Natural killer cell (primary cell): ENCODE measurements around the gene SARDH. TPM values are rescaled to one million over a fixed set of nuclear protein-coding genes. Genes with fewer than 3 reads are reported as not detected.

Experiments used
- ATAC-seq, 3 donors: fragments of 150-1000 bp in 2 of 3; fragments of 200-7000 bp in 1 of 3; cut with Tn5 transposase; 1 replicate in 1 of 3; 2 replicates in 2 of 3; pipeline ENCODE4 v1.10.0; 2021; ENCODE audit warnings: mild to moderate bottlenecking in 2 of 3, moderate library complexity in 2 of 3
- DNase-seq, 2 donors: peaks; one replicate each; pipeline versions ENCODE4 v3.0.0 to v3.0.0-alpha.2; 2013 to 2021; ENCODE audit warnings: mixed read lengths in 1 of 2
- H3K27ac ChIP-seq: one replicate; pipeline ENCODE4 v1.5.1; 2013; ENCODE audit warnings: mild to moderate bottlenecking, low read length
- H3K27me3 ChIP-seq: one replicate; pipeline ENCODE4 v1.6.1; 2013; ENCODE audit warnings: low read length; ENCODE audit not compliant: control insufficient read depth, insufficient read depth
- H3K36me3 ChIP-seq: one replicate; pipeline ENCODE4 v1.6.1; 2013; ENCODE audit warnings: low read length; ENCODE audit not compliant: control insufficient read depth, insufficient read depth
- H3K4me1 ChIP-seq: one replicate; pipeline ENCODE4 v1.6.1; 2013; ENCODE audit warnings: low read length; ENCODE audit not compliant: control insufficient read depth, insufficient read depth
- H3K4me3 ChIP-seq: one replicate; pipeline ENCODE4 v1.5.1; 2013; ENCODE audit warnings: low read length
- H3K9me3 ChIP-seq: one replicate; pipeline ENCODE4 v1.6.1; 2013; ENCODE audit warnings: low read length; ENCODE audit not compliant: control insufficient read depth, insufficient read depth
- H3K27ac Mint-ChIP-seq, 2 donors: one replicate each; pipeline ENCODE4 v1.8.0; 2022; ENCODE audit warnings: mild to moderate bottlenecking in 2 of 2, mixed read lengths in 2 of 2, moderate library complexity in 1 of 2
- H3K27me3 Mint-ChIP-seq, 2 donors: one replicate each; pipeline ENCODE4 v1.8.0; 2022; ENCODE audit warnings: low read depth in 2 of 2, mixed read lengths in 2 of 2
- H3K36me3 Mint-ChIP-seq: one replicate; pipeline ENCODE4 v1.8.0; 2022; ENCODE audit warnings: mixed read lengths
- H3K4me1 Mint-ChIP-seq, 2 donors: one replicate each; pipeline ENCODE4 v1.8.0; 2022; ENCODE audit warnings: mixed read lengths in 2 of 2
- H3K4me3 Mint-ChIP-seq: one replicate; pipeline ENCODE4 v1.8.0; 2022; ENCODE audit warnings: mild to moderate bottlenecking, moderate library complexity, mixed read lengths
- H3K9me3 Mint-ChIP-seq, 2 donors: one replicate each; pipeline ENCODE4 v1.8.0; 2022; ENCODE audit warnings: mixed read lengths in 2 of 2
- WGBS: methylation state at CpG from one replicate; pipeline ENCODE4 v1.1.7; 2013; ENCODE audit warnings: missing lambda C conversion rate; ENCODE audit not compliant: insufficient coverage; 5-methylcytosine and 5-hydroxymethylcytosine counted together
- intact Hi-C: fragments of 100-400 bp; cut with micrococcal nuclease; formaldehyde crosslinking; loops from one replicate; pipeline ENCODE4 v1.14.2; 2022
- total RNA-seq, 4 donors: library from RNA; stranded (reverse); fragments of 120-200 nt in 1 of 4; gene quantifications; one replicate each; pipeline versions ENCODE4 v1.2.3 to v1.2.4, GENCODE V29; 2013 to 2022
- TF ChIP-seq, protein P1 (sequence below): fragments of 200-600 bp; IDR thresholded peaks from one replicate; pipeline ENCODE4 v1.8.0; 2022; ENCODE audit warnings: antibody characterized with exemption

The SARDH gene
- total RNA-seq, 3 donors from 2014 or later (not counting 1 experiment from before 2014, with no cell fraction given): 2.2 to 6.8 (median 4.1) TPM

- WGBS: 91% methylated on average over 7 of the region's 7 CpGs
- intact Hi-C loops: no loop called here
- H3K27ac Mint-ChIP-seq: no peak overlapping the region
- Histone ChIP-seq H3K4me1 (no peaks in the 10 kb centered on the region), H3K4me3 (no peak overlapping the region), H3K36me3 (no peaks in the 10 kb centered on the region), H3K9me3 (no peaks in the 10 kb centered on the region), H3K27ac (no peak overlapping the region), H3K27me3 (no peaks in the 10 kb centered on the region)
- H3K4me3 Mint-ChIP-seq: no peak overlapping the region
- ATAC-seq: no peak
- H3K36me3 Mint-ChIP-seq: no peaks in the 10 kb centered on the region
- TF ChIP-seq, protein P1, sequence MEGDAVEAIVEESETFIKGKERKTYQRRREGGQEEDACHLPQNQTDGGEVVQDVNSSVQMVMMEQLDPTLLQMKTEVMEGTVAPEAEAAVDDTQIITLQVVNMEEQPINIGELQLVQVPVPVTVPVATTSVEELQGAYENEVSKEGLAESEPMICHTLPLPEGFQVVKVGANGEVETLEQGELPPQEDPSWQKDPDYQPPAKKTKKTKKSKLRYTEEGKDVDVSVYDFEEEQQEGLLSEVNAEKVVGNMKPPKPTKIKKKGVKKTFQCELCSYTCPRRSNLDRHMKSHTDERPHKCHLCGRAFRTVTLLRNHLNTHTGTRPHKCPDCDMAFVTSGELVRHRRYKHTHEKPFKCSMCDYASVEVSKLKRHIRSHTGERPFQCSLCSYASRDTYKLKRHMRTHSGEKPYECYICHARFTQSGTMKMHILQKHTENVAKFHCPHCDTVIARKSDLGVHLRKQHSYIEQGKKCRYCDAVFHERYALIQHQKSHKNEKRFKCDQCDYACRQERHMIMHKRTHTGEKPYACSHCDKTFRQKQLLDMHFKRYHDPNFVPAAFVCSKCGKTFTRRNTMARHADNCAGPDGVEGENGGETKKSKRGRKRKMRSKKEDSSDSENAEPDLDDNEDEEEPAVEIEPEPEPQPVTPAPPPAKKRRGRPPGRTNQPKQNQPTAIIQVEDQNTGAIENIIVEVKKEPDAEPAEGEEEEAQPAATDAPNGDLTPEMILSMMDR: no peak
- H3K27me3 Mint-ChIP-seq: peaks cover 9 to 12% of the 10 kb centered on the region in 2 donors
- no peaks in the 10 kb centered on the region for H3K9me3 Mint-ChIP-seq
- H3K4me1 Mint-ChIP-seq: peaks cover 0 to 4% of the 10 kb centered on the region in 2 donors
- DNase-seq: no peak
Measured at GRCh38 chr9:133758228-133758627, 20.1 kb upstream of the SARDH start.

GRCh38 chr9:133754688-133755227 is 16.6 kb upstream of the SARDH start:
- no peak for DNase-seq
- TF ChIP-seq, protein P1: no peak

DNA sequence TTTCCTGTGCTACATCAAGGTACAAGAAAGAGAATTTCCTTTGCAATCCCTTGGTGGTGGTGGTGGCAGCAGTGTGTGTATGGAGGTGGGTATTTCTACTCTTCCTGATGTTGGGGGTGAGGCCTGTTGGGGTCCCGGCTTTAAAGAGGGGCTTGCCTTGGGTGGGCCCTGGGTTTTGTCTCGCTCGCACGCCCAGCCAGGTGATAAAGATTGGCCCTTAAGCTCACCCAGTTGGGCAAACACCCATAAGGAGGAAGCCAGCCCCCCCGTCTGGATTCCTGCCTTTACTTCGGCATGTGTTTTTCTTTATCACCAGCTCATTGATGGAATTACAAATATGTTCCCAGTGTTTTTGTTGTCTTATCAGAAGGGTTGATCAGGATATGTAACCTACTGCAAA is 16.0 kb upstream of the SARDH start:
- DNase-seq: no peak
- Histone ChIP-seq H3K9me3 (no peaks in the 10 kb centered on the region), H3K4me3 (no peak overlapping the region), H3K4me1 (no peaks in the 10 kb centered on the region), H3K27me3 (peaks cover 2% of the 10 kb centered on the region), H3K36me3 (no peaks in the 10 kb centered on the region), H3K27ac (no peak overlapping the region)
- no peak for ATAC-seq
- Mint-ChIP-seq H3K27ac (no peak overlapping the region), H3K4me3 (no peak overlapping the region), H3K4me1 (no peaks in the 10 kb centered on the region), H3K9me3 (no peaks in the 10 kb centered on the region), H3K27me3 (peaks cover 20 to 26% of the 10 kb centered on the region in 2 donors), H3K36me3 (no peaks in the 10 kb centered on the region)
- intact Hi-C loops: no loop called here
- WGBS: 95% methylated on average over 6 of the region's 6 CpGs
- TF ChIP-seq, protein P1: no peak

More at GRCh38 chr9:133754688-133755227, 16.6 kb upstream of the SARDH start:
- 66% methylated on average over 9 of the region's 9 CpGs for WGBS
- no peaks in the 10 kb centered on the region for H3K4me1 ChIP-seq
- peaks cover 1% of the 10 kb centered on the region for H3K27me3 ChIP-seq
- no peak for ATAC-seq
- H3K9me3 ChIP-seq: no peaks in the 10 kb centered on the region
- H3K4me3 ChIP-seq: no peak overlapping the region
- Mint-ChIP-seq H3K27me3 (peaks cover 20 to 24% of the 10 kb centered on the region in 2 donors), H3K27ac (no peak overlapping the region), H3K4me3 (no peak overlapping the region), H3K9me3 (no peaks in the 10 kb centered on the region), H3K36me3 (no peaks in the 10 kb centered on the region), H3K4me1 (no peaks in the 10 kb centered on the region)
- H3K36me3 ChIP-seq: no peaks in the 10 kb centered on the region
- intact Hi-C loops: no loop called here
- H3K27ac ChIP-seq: no peak overlapping the region
